ENCODE data around the gene ADGRV1.
"Not testable (repeated sequence)": the region's sequence is repeated elsewhere in the genome, so short reads cannot be mapped to it uniquely, and the experiment has no call there.

ADGRV1 gene

DNA sequence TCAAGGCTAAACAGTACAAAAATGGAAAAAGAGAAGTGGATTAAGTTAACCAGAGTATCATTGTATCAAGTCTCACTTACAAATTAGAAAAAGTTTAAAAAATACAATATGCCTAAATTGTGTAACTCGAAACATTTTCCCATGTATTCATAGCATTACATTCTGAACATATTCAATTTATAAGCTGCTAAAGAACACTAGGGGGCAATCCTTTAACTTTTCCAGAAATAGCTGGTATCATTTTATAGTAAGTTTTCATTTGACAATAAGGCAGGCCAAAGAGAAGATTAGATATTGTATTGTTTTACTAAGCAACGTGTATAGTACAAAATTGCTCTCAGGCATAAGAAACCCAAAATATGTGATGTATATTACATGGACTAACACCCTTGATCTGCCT is 234.6 kb downstream of the ADGRV1 start:
- TF ChIP-seq EZH2 (IDR thresholded peaks at IDR 0.05; ENCODE audit: borderline replicate concordance, low read depth, low read length, severe bottlenecking) (no peak), CTCF (IDR thresholded peaks at IDR 0.05; ENCODE audit: borderline replicate concordance, extremely low read depth, low read length, poor library complexity, severe bottlenecking) (peak; percentile 26)
- Histone ChIP-seq H3K9me3 (ENCODE audit: insufficient read depth, low read length, severe bottlenecking) (no peaks in the 10 kb centered on the region), H3K36me3 (ENCODE audit: insufficient read depth, low read length) (no peaks in the 10 kb centered on the region), H3K27ac (ENCODE audit: low read length) (no peak overlapping the region), H3K4me3 (ENCODE audit: low read depth in 1 of 2, low read length in 2 of 2) (no peak overlapping the region), H3K4me2 (ENCODE audit: insufficient read depth, low read length) (no peak overlapping the region), H2AFZ (ENCODE audit: low read depth, low read length) (no peak overlapping the region), H3K4me1 (ENCODE audit: insufficient read depth, low read length) (no peaks in the 10 kb centered on the region), H3K79me2 (ENCODE audit: insufficient read depth, low read length) (no peaks in the 10 kb centered on the region), H3K27me3 (ENCODE audit: insufficient read depth, low read length, poor library complexity) (no peaks in the 10 kb centered on the region), H4K20me1 (ENCODE audit: insufficient read depth, low read length) (no peaks in the 10 kb centered on the region), H3K9ac (ENCODE audit: low read depth, low read length) (no peak overlapping the region)
- no peak for ATAC-seq (ENCODE audit: insufficient read depth, low read depth)
- no peak for DNase-seq

DNA sequence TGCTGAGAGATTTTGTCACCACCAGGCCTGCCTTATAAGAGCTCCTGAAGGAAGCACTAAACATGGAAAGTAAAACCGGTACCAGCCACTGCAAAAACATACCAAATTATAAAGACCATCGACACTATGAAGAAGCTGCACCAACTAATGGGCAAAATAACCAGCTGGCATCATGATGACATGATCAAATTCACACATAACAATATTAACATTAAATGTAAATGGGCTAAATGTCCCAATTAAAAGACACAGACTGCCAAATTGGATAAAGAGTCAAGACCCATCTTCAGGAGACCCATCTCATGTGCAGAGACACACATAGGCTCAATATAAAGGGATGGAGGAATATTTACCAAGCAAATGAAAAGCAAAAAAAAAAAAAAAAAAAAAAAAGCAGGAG is 238.3 kb downstream of the ADGRV1 start:
- H4K20me1 ChIP-seq (ENCODE audit: insufficient read depth, low read length); H3K9ac ChIP-seq (ENCODE audit: low read depth, low read length); H3K79me2 ChIP-seq (ENCODE audit: insufficient read depth, low read length); H3K27me3 ChIP-seq (ENCODE audit: insufficient read depth, low read length, poor library complexity); ATAC-seq (ENCODE audit: insufficient read depth, low read depth); H3K4me2 ChIP-seq (ENCODE audit: insufficient read depth, low read length); H3K36me3 ChIP-seq (ENCODE audit: insufficient read depth, low read length); H3K4me3 ChIP-seq (ENCODE audit: low read depth in 1 of 2, low read length in 2 of 2); DNase-seq; H3K4me1 ChIP-seq (ENCODE audit: insufficient read depth, low read length); H3K9me3 ChIP-seq (ENCODE audit: insufficient read depth, low read length, severe bottlenecking); H2AFZ ChIP-seq (ENCODE audit: low read depth, low read length); H3K27ac ChIP-seq (ENCODE audit: low read length): not testable (repeated sequence)

DNA sequence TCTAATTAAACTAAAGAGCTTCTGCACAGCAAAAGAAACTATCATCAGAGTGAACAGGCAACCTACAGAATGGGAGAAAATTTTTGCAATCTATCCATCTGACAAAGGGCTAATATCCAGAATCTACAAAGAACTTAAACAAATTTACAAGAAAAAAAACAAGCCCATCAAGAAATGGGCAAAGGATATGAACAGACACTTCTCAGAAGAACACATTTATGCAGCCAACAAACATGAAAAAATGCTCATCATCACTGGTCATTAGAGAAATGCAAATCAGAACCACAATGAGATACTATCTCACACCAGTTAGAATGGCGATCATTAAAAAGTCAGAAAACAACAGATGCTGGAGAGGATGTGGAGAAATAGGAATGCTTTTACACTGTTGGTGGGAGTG is 241.5 kb downstream of the ADGRV1 start:
- H3K27me3 ChIP-seq (ENCODE audit: insufficient read depth, low read length, poor library complexity); H3K4me1 ChIP-seq (ENCODE audit: insufficient read depth, low read length); H3K4me3 ChIP-seq (ENCODE audit: low read depth in 1 of 2, low read length in 2 of 2); H3K4me2 ChIP-seq (ENCODE audit: insufficient read depth, low read length); H3K9me3 ChIP-seq (ENCODE audit: insufficient read depth, low read length, severe bottlenecking); H3K36me3 ChIP-seq (ENCODE audit: insufficient read depth, low read length); DNase-seq; H3K79me2 ChIP-seq (ENCODE audit: insufficient read depth, low read length); H2AFZ ChIP-seq (ENCODE audit: low read depth, low read length); H3K27ac ChIP-seq (ENCODE audit: low read length); ATAC-seq (ENCODE audit: insufficient read depth, low read depth); H4K20me1 ChIP-seq (ENCODE audit: insufficient read depth, low read length); H3K9ac ChIP-seq (ENCODE audit: low read depth, low read length): not testable (repeated sequence)

DNA sequence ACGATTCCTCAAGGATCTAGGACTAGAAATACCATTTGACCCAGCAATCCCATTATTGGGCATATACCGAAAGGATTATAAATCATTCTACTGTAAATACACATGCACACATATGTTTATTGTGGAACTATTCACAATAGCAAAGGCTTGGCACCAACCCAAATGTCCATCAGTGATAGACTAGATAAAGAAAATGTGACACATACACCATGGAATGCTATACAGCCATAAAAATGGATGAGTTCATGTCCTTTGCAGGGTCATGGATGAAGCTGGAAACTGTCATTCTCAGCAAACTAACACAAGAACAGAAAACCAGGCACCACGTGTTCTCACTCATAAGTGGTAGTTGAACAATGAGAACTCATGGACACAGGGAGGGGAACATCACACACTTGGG is 241.9 kb downstream of the ADGRV1 start:
- DNase-seq; H2AFZ ChIP-seq (ENCODE audit: low read depth, low read length); H3K27me3 ChIP-seq (ENCODE audit: insufficient read depth, low read length, poor library complexity); H3K4me2 ChIP-seq (ENCODE audit: insufficient read depth, low read length); H3K36me3 ChIP-seq (ENCODE audit: insufficient read depth, low read length); H3K4me1 ChIP-seq (ENCODE audit: insufficient read depth, low read length); H3K4me3 ChIP-seq (ENCODE audit: low read depth in 1 of 2, low read length in 2 of 2); H3K9me3 ChIP-seq (ENCODE audit: insufficient read depth, low read length, severe bottlenecking); H3K27ac ChIP-seq (ENCODE audit: low read length); H3K79me2 ChIP-seq (ENCODE audit: insufficient read depth, low read length); H4K20me1 ChIP-seq (ENCODE audit: insufficient read depth, low read length); H3K9ac ChIP-seq (ENCODE audit: low read depth, low read length); ATAC-seq (ENCODE audit: insufficient read depth, low read depth): not testable (repeated sequence)

DNA sequence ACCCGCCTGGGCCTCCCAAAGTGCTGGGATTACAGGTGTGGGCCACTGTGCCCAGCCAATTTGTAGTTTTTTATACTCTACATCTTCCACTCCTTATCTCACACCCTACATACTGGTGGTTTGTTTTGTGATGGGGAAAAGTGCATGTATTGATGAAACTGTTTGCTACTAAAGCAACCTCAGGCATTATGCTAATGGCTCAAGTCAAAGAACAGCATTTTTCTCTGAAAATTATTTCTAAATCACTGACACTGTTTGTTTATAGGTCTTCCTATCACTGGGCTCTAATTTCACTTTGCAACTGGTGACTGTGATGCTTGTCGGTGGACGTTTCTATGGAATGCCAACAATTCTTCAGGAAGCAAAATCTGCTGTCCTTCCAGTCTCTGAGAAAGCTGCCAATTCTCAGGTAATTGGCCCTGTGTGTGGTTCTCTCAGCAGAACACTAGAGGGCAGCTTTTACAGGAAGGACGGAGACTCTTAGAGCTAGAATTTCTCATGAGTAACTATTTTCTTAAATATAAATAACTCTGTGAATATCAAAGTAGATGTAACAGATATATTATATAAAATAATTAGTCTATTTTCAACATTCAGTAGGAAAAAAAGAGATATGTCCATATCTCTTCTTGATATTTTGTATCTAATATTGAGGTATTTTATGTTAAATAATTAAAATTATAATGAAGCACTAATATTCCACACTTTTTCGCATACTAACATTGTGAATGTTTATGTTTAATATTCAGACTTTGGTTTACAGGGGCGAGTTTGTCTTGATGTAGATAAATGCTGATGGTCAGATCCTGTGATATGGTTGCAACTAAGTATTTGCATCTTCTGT is 244.1 kb downstream of the ADGRV1 start:
- H3K79me2 ChIP-seq (ENCODE audit: insufficient read depth, low read length) = no peaks in the 10 kb centered on the region
- H3K4me1 ChIP-seq (ENCODE audit: insufficient read depth, low read length) = no peaks in the 10 kb centered on the region
- no peaks in the 10 kb centered on the region for H4K20me1 ChIP-seq (ENCODE audit: insufficient read depth, low read length)
- H3K9me3 ChIP-seq (ENCODE audit: insufficient read depth, low read length, severe bottlenecking) = no peaks in the 10 kb centered on the region
- TF ChIP-seq EZH2 (IDR thresholded peaks at IDR 0.05; ENCODE audit: borderline replicate concordance, low read depth, low read length, severe bottlenecking) (no peak), CTCF (IDR thresholded peaks at IDR 0.05; ENCODE audit: borderline replicate concordance, extremely low read depth, low read length, poor library complexity, severe bottlenecking) (peak; percentile 70)
- DNase-seq (peak; percentile 12), ATAC-seq (ENCODE audit: insufficient read depth, low read depth) (peak; percentile 63; the same call in 2 of the 3 replicates)
- no peaks in the 10 kb centered on the region for H3K36me3 ChIP-seq (ENCODE audit: insufficient read depth, low read length)
- no peak overlapping the region for H2AFZ ChIP-seq (ENCODE audit: low read depth, low read length)
- H3K27ac ChIP-seq (ENCODE audit: low read length) = no peak overlapping the region
- H3K4me2 ChIP-seq (ENCODE audit: insufficient read depth, low read length) = no peak overlapping the region
- H3K4me3 ChIP-seq (ENCODE audit: low read depth in 1 of 2, low read length in 2 of 2) = no peak overlapping the region
- H3K9ac ChIP-seq (ENCODE audit: low read depth, low read length) = no peak overlapping the region
- H3K27me3 ChIP-seq (ENCODE audit: insufficient read depth, low read length, poor library complexity) = no peaks in the 10 kb centered on the region

Measured in DND-41 (cell line).